Measurements from ENCODE around the gene ROR2.

DNA sequence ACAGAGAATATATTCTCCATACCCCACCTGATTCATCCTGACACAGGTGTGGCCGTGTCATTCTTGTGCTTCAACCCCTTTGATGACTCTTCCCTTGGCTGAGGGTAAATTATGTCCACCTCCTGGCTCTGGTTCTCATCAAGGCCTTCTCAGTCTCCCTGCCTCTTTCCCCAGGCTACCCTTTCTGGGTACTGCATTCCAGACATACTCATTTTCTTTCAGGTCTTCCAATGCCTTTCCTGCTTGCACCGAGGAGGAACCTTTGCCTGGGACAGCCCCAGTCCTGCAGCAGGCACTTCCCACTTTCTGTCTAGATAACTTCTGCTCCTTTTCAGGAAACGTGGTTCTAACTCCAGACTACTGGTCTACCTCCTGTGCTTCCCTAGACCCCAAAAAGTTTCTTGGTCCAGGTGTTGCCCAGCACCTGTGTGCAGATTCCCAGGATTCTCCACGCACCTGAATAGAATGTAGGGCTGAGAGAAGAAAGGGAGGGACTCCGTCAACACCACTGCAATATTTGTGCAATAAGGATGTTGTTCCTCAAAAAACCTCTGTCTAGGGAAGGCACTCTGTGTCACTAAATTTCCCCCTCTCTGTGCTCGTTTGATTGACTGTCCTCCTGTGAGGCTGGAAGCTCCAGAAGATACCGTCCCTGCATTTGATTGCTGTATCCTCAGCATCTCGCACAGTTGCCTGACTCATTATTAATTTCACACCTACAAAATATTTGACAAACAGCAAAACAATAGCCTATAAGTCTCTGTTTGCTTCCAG, 271.0 kb downstream of the ROR2 start:
- TF ChIP-seq, protein P1, sequence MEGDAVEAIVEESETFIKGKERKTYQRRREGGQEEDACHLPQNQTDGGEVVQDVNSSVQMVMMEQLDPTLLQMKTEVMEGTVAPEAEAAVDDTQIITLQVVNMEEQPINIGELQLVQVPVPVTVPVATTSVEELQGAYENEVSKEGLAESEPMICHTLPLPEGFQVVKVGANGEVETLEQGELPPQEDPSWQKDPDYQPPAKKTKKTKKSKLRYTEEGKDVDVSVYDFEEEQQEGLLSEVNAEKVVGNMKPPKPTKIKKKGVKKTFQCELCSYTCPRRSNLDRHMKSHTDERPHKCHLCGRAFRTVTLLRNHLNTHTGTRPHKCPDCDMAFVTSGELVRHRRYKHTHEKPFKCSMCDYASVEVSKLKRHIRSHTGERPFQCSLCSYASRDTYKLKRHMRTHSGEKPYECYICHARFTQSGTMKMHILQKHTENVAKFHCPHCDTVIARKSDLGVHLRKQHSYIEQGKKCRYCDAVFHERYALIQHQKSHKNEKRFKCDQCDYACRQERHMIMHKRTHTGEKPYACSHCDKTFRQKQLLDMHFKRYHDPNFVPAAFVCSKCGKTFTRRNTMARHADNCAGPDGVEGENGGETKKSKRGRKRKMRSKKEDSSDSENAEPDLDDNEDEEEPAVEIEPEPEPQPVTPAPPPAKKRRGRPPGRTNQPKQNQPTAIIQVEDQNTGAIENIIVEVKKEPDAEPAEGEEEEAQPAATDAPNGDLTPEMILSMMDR (conservative IDR thresholded peaks at IDR 0.05; ENCODE audit: low read depth, low read length): no peak
- TF ChIP-seq EZH2phosphoT487 (IDR thresholded peaks at IDR 0.05; ENCODE audit: borderline replicate concordance, low read length): no peak

Measured in PC-3 (cell line).